LoVo (cell line): ENCODE results near the gene ZNF516.

ENCODE experiments used
- DNase-seq: peaks from one replicate; pipeline ENCODE4 v3.0.0-alpha.2; 2016; ENCODE audit warnings: low spot score

Gene ZNF516

DNA sequence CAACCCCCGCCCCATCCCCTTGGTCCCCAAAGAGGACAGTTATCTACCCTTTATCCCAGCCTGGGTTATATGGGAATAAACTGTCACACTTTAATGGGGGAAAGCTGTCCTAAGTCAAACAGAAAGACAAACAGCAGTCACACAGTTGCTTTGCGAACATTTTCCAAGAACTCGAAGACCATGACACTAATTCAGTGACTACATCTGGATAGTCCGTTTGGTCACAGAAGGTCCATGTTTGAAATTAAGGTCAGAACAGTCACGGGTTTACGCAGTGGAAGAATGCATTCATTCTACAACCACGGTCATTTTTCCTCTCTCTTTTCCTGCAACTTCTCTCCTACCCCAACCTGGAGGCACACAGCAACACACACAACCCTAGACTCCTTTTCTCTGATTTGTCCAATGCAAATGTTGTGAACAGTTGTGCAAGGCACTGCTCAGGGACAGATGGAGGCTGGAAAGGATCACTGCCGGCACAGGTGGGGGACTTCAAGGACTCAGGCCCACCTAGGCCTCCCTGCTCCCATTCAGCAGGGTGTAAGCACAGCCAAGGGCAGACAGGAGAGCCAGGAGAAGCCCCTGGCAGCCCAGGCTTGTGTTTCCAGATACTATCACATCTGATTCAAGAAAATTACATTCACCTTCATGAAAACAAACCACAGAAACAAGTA, 39.9 kb downstream of the ZNF516 start:
- no peak for DNase-seq

DNA sequence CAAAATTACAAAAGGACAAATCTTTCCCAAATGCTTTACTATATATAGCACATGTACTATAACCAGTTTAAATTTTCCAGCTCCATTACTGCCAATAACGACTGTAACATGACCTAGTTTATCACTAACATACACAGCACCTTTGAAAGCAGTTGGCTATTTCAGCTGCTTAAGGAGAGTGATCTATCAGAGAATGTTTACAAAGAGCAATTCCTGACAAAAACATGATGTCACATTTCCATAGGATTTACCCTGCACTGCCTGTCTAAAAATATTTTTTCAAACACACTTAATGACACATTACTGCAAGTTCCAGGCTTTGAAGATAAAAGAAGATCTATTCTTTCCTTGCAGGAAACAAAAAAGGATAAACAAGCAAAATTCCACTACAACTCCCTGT, 40.6 kb downstream of the ZNF516 start:
- no peak for DNase-seq

DNA sequence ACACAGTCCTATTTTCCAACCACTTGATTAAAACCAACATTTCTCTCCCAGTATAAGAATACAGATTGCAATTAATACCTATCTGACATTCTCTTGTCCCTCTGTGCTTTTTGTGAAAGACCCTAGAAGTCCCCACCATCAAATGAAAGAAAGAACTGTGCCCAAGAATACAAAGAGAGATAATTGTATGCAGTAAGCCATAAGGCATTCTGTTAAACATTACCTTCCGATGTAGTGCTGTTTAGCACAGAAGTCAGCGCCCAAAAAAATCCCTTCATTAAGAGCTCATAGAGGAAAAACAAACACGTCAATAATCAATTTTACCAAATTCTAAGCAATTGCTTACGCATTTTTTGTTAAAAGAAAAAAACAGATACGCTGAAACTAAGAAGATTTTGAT, 41.1 kb downstream of the ZNF516 start:
- DNase-seq = no peak

DNA sequence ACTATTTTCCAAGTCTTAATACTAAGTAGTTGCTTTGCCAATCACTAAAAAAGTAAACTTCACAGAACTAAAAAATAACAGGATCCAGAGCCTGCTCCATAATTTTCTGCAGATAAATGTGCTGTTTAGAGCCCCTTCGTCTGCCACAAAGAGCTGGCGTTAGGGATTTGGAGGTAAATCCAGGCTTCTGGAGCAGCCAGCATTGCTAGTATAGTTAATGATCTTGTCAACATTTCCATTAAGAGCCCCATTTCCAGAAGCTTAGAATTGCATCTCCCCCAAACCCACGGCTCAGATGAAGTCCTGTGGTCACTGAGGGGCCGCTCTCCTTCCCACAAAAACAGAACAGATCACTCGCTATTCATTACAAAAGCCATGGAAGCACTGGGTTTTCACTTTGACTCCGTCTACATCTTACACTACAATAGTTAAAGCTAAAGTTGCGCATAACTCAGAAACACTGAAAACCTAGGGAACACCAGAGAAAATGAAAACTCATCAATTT, 41.9 kb downstream of the ZNF516 start:
- DNase-seq = no peak

DNA sequence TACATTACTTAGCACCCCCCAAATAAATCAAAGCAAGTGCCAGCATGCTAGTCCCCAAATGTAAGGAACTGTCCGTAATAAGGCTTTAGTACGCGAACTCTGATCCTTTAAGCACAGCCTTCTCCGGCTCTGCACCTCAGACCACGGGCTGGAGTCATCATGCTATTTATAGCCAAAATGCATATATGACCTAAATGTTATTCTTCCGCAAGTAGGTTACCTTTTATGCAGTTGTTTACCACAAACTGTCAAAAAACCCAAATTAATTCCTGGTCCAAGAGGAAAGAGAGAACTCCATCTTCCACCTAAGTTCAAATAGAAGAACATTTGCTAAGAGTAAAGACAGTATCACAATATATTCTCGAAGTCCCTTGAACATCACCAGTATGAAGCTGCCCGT, 42.7 kb downstream of the ZNF516 start:
- DNase-seq = no peak

DNA sequence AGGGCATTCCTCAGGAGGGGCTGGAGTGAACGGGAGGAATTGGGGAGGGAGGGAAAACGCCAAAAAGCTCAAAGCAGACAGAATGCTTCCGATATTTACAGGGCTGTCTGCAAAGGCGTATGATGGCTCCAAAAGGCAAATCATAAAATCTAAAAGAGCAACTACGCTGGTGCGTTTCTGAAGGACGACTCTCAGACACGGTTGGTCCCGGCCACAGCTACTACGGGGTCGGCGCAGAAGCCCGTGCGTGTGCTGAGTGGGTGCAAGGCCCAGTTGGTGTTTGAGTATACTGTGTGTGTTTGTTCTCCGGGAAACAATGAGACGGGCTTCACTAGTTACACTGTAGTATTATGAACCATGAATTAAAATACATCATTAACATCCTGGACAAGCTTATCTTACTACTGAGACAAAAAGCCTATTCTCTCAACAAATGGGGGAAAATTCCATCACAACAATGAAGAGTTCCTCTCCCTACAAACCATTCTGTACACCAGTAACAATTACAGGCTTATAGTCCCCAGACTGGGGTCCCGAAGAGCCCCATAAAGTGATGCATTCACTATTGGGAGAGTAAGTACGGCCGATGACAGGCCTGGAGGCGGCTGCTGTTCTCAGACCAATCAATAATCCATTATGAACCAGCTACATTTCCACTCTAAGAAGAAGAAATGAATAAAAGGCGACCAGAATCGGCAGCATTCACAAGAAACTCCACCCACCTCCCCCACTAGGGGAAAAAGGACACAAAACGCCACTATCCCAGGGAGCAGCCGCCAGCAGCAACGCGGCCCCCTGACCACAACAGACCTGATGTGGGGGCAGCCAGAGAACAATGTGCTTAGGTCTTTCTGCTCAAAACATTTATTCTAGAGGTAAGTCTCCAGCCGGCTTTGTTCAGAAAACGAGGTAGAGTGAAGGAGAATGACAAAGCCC, 43.4 kb downstream of the ZNF516 start:
- DNase-seq = no peak

DNA sequence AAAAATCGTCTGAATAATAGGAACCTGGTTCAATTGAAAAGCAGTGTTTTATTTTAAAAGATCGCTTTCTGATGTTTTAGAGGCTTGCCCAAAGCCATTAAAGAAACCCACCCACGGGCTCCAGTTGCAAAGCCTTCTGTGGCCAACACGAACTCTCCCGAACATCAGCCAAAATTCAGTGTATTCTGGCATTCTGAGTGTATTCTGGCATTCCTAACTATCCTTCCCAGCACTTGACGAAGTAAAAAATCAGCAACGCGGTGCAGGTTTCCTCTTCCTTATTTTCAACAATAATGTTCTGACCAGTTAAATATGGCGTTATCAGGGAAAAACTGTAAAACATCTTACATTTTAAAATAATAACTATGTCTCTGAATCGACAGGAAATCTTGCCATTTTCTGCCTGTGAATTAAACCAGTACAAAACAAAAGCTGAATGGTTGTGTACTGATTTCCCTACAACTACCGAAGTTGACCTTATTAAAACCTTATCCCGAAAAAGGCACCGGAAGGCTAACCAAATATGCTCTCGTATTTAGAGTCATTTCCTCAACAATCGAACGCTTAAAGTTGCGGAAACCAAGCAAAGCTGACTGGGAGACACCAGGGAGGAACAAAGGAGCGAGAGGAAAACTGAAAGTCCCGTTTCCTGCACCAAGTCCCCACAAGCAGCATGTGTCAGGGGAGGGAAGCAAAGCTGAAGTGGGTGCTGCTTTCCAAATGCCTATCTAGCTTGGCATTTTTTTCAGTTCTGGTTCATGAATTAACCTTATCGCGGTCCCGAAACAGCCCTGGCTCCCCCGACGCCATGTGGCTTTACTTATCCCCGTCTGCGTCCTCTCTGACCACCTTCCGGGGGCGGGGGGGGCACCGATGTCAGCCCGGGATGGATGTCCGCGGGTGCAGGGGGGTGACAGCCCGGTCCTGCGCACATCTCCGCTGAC, 44.3 kb downstream of the ZNF516 start:
- DNase-seq = no peak

DNA sequence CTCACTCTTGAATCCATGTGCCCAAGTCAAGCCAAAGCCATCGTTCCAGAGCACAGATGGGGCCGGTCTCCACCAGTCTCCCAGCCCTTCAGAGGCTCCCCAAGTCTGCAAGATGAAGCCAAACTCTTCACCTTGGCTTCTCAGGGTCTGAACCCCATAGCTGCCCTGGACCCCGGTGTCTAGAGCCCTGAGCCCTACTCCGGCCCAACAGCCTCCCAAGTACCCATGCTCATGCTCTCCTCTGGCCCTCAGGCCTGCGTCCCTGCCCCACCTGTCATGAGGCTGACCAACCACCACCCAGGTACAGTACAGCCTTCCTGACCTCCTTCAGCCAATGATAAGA, 46.0 kb downstream of the ZNF516 start:
- DNase-seq = no peak

DNA sequence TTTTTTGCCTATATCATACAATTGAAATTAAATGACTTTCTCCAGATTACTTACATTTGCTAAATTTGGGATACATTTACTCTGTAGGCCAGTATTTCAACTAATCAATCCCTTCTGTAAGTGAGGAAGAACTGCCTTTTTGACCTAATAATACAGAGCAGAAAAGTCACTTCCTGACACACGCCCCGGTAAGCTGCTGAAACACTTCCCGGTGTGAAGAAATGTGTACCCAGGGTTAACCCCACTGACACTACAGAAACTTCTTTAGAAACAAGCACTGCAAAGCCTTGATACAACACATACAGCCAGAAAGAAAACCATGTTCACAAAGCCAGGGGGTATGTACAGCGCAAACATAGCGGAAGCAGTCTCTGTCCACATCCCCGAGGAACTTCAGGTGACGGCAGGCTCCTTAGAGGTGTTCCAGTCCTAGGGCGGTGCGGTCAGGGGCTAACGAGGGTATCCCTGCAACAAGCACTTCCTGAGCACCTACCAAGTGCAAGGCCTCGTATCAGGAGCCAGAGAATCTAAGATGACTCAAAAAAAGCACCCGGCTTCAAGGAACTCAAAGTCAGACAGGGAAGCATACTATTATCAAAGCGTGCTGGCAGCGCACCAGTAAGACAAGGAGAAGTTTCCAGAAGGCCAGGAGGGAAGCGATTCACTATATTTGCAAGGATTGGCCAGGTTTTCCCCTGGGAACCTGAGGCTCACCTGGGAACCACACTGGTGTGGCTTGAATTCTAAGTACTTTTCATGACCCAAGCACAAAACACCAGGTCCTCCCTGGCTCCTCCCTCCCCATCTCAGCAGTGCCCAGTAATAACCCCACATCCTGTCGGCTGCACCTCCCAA, 46.6 kb downstream of the ZNF516 start:
- DNase-seq = no peak

DNA sequence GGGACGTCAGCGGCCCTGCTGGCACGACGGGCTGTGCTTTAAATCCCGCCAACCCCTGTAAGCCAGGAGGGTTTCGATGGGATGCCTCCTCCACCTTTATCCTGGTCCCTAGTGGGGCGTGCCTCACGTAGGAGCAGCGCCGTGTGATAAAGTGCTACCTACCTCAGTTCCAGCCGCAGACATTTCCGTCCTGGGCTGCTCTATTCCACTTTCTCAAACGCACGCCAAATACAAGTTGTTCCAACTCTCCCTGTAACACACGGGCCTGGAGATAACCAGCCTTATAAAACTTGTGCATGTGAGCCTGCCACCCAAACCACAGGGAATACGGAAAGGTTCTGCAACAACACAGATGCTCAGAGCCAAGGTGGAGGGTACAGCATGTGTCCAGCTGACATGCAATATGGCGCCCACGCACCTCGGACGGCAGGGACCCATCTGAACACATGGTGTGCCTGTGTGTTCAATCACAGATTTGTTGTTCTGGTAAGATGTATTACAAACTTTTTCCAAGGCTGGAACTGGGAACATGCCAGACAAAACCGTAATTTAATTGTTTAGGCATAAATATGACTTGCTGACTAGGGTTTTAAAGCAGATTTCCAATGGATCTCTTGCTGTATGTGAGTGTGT, 47.7 kb downstream of the ZNF516 start:
- no peak for DNase-seq

DNA sequence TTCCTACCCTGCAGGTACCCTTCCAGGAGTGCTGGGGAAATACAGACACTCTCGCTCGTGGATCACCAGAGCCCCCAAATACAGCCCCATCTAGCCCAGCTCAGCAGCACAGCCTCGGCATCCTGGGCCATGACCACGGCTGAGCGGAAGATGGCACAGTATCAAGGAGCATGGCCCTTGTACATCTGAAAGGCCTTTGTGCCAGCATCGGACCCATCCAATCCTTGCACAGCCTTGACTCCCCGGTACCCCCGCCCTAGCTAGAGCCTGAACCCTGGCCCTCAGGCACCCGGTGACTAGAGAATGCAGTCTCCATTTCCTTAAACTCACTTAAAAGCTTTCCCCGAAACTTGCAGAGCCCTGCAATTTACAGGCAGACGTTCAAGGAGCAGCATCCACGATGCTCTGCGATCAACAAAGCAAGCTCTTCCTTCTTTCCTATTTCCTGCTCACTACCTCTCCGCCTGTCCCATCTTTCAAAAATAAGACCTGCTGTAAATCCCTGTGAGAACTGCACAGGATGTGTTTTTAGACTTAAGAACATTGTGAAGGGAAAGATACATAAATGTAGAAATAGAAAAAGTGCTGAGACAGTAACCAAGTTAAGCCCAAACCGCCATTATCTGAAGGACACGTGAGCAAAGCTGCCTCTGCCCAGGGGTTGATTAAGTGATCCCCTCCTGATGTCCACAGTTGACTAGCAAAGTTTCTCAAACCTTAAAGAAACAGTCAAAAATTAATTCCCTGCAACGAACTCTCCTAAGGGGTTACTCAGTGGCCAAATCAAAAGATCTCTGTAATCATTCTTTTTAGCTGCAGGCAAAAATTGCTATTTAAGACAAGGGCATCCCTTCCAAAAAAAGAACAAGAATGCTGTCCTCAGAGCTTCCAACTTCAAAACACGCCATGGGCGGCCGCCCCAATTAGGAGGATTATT, 48.5 kb downstream of the ZNF516 start:
- DNase-seq = no peak

DNA sequence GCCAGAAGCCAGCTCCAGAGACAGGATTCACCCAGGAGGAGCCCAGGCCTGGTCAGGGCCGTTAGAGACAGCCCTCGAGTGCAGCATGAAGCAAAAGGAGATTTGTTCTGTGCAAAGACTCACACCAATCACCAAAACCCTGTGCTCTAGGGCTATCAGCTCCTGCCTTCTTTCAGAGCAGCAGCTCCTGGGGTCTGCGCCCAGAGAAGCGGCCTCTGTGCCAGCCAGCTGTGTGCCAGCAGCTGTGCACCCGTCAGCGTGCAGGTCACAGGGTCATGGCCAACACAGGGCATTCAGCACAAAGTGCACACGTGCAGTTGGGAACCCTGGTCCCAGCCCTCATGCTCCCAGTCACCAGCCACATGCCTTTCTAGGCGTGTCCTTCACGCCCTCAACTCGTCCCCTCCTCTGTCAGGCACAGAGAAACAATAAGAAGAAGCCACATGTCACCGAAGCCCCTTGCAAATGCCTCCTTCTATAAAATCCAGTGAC, 49.3 kb downstream of the ZNF516 start:
- no peak for DNase-seq

DNA sequence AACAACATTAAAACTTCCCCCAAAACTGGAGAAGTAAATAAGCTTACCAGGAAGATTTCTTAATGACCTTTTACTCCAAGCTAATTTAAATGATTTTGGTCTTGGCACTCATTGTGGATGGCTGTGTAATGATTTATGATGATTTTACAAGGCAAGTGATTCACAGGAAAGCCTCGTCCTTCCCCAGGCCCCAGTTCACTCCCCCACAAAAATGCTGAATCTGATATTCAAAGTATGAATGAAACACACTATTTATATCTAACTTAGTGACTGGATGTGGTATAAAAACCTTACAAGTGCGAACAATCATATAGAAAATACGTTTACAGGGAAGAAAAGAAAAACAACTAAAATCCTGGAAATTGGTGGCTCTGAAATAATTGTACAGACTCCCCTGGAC, 49.8 kb downstream of the ZNF516 start:
- no peak for DNase-seq

DNA sequence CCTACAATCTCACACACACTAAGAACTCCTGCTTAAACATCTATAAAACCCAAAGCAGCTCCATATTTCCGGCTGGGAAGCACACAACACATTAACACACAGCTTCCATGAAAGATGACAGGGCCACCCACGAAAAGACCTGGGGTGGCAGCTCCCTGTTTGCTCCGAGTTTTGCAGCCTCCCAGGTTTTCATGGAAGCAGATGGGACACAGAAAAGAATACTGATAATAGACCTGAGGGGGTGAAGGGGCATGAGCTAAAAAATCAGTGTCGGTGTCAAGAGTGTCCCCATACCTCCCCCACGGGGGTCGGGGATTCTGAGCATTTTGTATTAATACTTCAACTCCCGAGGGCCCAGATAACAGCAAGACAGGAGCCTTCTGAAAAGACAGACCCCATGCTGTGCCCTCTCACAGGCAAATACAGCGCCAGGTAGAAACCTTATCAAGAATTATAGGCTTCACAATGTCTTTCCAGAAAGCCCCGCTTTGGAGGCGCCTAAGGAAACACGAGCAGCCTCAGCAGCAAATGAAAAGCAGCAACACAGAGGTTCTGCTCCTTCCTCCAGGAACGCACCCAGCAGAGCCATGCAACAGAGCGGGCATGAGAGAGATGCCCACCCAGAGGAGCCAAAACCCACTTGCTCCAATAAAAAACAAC, 50.5 kb downstream of the ZNF516 start:
- no peak for DNase-seq

DNA sequence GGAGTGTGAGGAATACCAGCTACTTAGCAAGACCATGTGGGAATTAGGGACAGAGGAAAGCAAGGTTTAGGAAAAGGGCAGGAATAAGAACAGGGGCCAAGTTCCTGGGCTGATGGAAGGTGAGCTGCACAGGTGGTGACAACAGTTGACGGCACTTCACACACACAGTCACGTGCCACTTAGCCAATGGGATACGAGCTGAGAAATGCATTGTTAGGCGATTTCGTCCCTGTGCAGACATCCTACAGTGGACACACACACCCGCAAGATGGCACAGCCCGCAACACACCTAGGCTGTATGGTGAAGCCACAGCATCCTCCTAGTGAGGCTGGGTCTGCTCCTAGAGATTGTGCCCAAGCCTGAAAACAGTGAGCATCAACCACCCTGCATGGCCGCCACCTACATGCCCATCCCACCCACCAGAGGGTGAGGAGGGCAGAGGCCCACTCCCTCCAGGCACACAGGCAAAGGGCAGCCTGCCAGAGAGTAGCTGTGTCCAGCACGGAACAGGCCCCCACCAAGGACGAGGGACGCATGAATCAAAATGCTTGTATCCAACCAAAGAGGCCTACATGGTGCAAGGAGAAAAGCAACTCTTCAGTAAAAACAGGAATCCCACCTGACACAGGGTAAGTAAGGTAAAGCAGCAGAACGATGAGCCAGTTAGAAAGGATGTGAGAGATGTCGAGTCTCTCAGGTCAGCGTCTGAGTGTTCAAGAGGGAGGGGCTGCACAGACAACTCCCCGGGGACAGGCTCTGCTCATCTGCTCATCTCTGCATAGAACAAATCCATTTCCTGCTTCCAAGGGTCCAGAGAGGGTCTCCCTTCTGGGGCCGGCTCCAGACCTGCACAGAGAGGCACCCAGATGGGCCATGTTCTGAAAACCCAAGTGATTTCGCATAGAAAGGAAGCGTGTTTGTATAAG, 51.3 kb downstream of the ZNF516 start:
- no peak for DNase-seq

DNA sequence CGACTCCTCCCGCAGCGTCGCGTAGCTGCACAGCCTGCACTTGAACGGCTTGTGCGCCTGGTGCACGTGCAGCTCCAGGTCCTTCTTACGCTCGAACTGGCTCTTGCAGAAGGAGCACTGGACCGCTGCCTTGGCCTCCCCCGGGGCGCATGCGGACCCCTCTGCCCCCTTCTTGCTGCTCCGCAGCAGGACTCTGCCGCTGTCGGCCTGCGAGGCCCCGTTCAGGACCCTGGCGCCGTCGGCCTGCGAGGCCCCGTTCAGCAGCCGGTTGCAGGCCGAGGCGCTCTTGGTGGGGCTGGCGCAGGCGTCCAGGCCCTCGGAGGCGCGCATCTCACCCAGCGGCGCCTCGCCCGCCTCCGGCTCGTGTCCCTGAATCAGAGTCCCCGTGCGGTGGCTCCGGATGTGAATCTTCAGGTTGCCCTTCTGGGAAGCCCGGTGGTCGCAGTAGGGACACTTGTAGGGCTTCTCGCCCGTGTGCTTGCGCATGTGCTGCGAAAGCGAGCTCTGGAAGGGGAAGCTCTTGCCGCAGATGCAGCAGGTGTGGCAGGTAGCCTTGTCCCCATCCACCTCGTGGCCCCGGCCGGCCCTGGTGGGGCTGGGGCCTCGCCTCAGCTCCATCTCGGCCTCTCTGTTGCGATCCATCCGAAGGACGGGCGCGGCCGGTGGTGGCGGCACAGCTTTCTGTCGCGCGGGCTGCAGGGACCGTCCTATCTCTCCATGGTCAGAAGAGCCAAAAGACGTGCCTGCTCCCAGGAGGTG, 52.5 kb downstream of the ZNF516 start:
- no peak for DNase-seq
